CD4-positive, alpha-beta T cell treated with Interferon alpha-2 for 1 hour (primary cell): ENCODE measurements around the gene MYL5.
"Not testable (repeated sequence)": the region's sequence is repeated elsewhere in the genome, so short reads cannot be mapped to it uniquely, and the experiment has no call there.

Source experiments
- DNase-seq, 2 donors: peaks; one replicate each; pipeline ENCODE4 v3.0.0-alpha.2; 2020 to 2022

Gene MYL5

GRCh38 chr4:730511-730910 lies 56.2 kb downstream of the MYL5 start:
- no peak for DNase-seq

GRCh38 chr4:730946-731904 lies 56.9 kb downstream of the MYL5 start:
- not testable (repeated sequence) for DNase-seq
